ENCODE measurements around the gene PIK3AP1.

PIK3AP1 gene

DNA sequence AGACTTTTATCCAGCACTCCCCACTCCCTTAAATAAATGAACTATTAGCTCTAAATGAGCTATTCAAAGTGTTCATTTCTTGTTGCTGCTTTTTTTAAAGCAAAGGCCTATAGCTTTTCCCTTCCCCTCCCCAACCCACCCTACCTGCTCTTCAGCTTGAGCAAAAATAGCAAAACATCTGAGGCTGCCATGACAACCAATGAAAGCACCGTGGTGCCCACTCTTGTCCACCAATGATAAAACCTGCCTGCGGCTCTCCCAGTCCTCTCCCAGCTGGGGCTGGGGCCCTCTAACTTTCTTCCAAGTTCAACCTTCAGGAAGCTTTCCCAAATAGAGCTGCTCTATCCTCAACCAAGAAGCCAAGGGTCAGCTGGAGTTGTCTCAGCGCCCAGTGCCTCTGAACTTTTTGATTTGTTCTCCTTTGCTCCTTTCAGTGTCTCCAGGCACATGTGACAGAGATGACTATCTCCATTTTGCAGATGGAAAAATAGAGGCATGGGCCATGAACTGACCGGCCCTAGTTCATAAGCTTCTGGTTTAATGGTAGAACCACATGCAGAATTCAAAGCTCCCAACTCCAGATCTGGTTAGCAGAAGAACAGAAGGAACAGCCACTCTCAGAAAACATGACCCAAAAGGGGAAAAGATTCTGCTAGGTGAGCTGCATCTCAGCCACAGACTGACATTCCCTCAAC is 47.7 kb downstream of the PIK3AP1 start:
- no peak overlapping the region for H3K9ac ChIP-seq

DNA sequence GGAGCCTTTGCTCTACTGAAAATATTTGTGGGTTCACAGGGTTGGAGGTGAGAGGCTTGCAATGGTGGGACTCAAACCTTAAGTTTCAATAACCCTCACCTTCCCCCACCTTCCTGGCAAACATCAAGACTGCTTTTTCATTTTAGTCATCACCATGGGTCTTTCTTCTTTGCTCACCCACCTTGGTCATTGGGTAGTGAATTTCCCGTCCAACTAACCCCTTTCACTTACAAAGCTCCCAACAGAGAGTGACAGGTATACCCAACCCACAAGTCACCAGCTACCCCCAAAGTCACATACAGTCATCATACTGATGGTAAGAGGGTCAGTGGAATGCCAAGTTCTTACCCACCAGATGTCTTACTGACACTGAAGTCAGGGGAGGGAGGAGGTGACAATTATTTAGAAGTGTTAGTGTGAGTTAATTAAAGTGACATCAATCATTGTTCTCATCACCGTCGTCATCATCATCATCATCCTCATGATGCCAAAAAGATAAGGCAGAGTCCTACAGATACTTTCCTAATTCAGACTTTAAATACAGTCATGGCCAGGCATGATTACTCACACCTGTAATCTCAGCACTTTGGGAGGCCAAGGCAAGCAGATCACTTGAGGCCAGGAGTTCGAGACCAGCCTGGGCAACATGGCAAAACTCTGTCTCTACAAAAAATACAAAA is 49.0 kb downstream of the PIK3AP1 start:
- H3K9ac ChIP-seq, result no peak overlapping the region
- H3K79me2 ChIP-seq (ENCODE audit: insufficient read depth, low read depth), result no peaks in the 10 kb centered on the region
- H3K27ac ChIP-seq, result no peak overlapping the region
- H3K36me3 ChIP-seq (ENCODE audit: insufficient read depth), result no peaks in the 10 kb centered on the region
- no peaks in the 10 kb centered on the region for H3K27me3 ChIP-seq (ENCODE audit: insufficient read depth, low read depth)
- H2AFZ ChIP-seq (ENCODE audit: low read depth), result no peak overlapping the region
- no peaks in the 10 kb centered on the region for H4K20me1 ChIP-seq (ENCODE audit: insufficient read depth)
- TF ChIP-seq, protein P1, sequence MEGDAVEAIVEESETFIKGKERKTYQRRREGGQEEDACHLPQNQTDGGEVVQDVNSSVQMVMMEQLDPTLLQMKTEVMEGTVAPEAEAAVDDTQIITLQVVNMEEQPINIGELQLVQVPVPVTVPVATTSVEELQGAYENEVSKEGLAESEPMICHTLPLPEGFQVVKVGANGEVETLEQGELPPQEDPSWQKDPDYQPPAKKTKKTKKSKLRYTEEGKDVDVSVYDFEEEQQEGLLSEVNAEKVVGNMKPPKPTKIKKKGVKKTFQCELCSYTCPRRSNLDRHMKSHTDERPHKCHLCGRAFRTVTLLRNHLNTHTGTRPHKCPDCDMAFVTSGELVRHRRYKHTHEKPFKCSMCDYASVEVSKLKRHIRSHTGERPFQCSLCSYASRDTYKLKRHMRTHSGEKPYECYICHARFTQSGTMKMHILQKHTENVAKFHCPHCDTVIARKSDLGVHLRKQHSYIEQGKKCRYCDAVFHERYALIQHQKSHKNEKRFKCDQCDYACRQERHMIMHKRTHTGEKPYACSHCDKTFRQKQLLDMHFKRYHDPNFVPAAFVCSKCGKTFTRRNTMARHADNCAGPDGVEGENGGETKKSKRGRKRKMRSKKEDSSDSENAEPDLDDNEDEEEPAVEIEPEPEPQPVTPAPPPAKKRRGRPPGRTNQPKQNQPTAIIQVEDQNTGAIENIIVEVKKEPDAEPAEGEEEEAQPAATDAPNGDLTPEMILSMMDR (conservative IDR thresholded peaks at IDR 0.05; ENCODE audit: low read depth, low read length), result no peak
- H3K4me2 ChIP-seq, result no peak overlapping the region
- no peak overlapping the region for H3K4me3 ChIP-seq (IDR thresholded peaks at IDR 0.05; ENCODE audit: insufficient read depth, low read depth, low read length)
- H3K4me1 ChIP-seq (ENCODE audit: low read depth, poor library complexity, severe bottlenecking), result peaks cover 16% of the 10 kb centered on the region

More for the DNA sequence above, 47.7 kb downstream of the PIK3AP1 start:
- H3K4me2 ChIP-seq, result no peak overlapping the region
- peaks cover 16% of the 10 kb centered on the region for H3K4me1 ChIP-seq (ENCODE audit: low read depth, poor library complexity, severe bottlenecking)
- no peak overlapping the region for H2AFZ ChIP-seq (ENCODE audit: low read depth)
- no peak overlapping the region for H3K4me3 ChIP-seq (IDR thresholded peaks at IDR 0.05; ENCODE audit: insufficient read depth, low read depth, low read length)
- no peaks in the 10 kb centered on the region for H3K79me2 ChIP-seq (ENCODE audit: insufficient read depth, low read depth)
- no peaks in the 10 kb centered on the region for H4K20me1 ChIP-seq (ENCODE audit: insufficient read depth)
- no peak overlapping the region for H3K27ac ChIP-seq
- no peaks in the 10 kb centered on the region for H3K27me3 ChIP-seq (ENCODE audit: insufficient read depth, low read depth)
- TF ChIP-seq, protein P1 (conservative IDR thresholded peaks at IDR 0.05; ENCODE audit: low read depth, low read length), result no peak
- H3K36me3 ChIP-seq (ENCODE audit: insufficient read depth), result no peaks in the 10 kb centered on the region

DNA sequence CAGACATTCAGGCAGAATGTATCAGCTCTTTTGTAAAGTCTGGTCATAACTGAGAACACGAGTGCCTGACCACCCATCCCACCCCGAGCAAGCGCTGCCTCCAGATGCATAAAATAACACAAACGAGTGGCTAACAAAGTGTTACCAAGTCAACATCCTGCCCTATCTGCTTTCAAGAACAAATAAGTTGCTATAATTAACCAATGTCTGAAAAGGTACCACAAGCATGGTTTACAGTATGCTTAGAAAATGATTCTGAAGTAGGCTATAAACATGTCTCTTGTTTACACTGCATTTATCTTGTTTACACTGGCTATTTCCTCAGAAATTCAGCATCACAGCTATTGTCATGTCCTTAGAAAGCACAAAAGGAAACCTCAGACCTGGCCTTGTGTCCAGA is 49.5 kb downstream of the PIK3AP1 start:
- no peak overlapping the region for H3K27ac ChIP-seq
- H4K20me1 ChIP-seq (ENCODE audit: insufficient read depth), result no peaks in the 10 kb centered on the region
- H3K36me3 ChIP-seq (ENCODE audit: insufficient read depth), result no peaks in the 10 kb centered on the region
- no peak overlapping the region for H3K9ac ChIP-seq
- TF ChIP-seq, protein P1 (conservative IDR thresholded peaks at IDR 0.05; ENCODE audit: low read depth, low read length), result no peak
- H3K4me1 ChIP-seq (ENCODE audit: low read depth, poor library complexity, severe bottlenecking), result peaks cover 16% of the 10 kb centered on the region
- H2AFZ ChIP-seq (ENCODE audit: low read depth), result no peak overlapping the region
- no peaks in the 10 kb centered on the region for H3K27me3 ChIP-seq (ENCODE audit: insufficient read depth, low read depth)
- H3K4me2 ChIP-seq, result no peak overlapping the region
- no peak overlapping the region for H3K4me3 ChIP-seq (IDR thresholded peaks at IDR 0.05; ENCODE audit: insufficient read depth, low read depth, low read length)
- no peaks in the 10 kb centered on the region for H3K79me2 ChIP-seq (ENCODE audit: insufficient read depth, low read depth)

DNA sequence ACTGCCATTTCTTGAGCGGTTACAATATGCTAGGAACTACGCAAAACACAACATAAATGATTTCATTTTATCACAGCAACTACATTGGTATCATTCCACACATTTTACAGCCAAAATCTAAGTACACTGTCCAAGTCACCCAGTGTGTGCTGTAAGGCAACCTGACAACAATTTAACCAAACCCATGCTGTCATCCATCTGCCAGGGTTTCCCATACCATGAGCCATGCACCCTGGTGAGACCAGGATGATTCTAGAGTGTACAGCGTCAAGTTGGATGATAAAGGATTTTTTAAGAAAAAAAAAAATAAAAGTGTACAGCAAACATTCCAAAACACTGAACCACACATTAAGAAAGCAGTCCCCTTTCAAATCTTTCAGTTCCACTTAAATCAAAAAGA is 52.9 kb downstream of the PIK3AP1 start:
- Histone ChIP-seq H3K9ac (no peak overlapping the region), H2AFZ (ENCODE audit: low read depth) (no peak overlapping the region), H3K4me2 (no peak overlapping the region), H3K27ac (no peak overlapping the region), H3K79me2 (ENCODE audit: insufficient read depth, low read depth) (no peaks in the 10 kb centered on the region), H3K4me1 (ENCODE audit: low read depth, poor library complexity, severe bottlenecking) (no peaks in the 10 kb centered on the region), H3K4me3 (IDR thresholded peaks at IDR 0.05; ENCODE audit: insufficient read depth, low read depth, low read length) (no peak overlapping the region), H3K27me3 (ENCODE audit: insufficient read depth, low read depth) (no peaks in the 10 kb centered on the region), H4K20me1 (ENCODE audit: insufficient read depth) (no peaks in the 10 kb centered on the region), H3K36me3 (ENCODE audit: insufficient read depth) (no peaks in the 10 kb centered on the region)
- TF ChIP-seq, protein P1 (conservative IDR thresholded peaks at IDR 0.05; ENCODE audit: low read depth, low read length), result no peak

All from KMS-11 (cell line).